ENCODE measurements around the gene CNN3. TPM values are rescaled to one million over a fixed set of nuclear protein-coding genes. Genes with fewer than 3 reads are reported as not detected.

The CNN3 gene
- total and polyA plus RNA-seq, 2 of the 4 experiments (the other 2 are of a cell fraction), result 249 to 552 TPM

GRCh38 chr1:94856868-94857267 lies 70.0 kb downstream of the CNN3 start:
- Histone ChIP-seq H3K27me3 (ENCODE audit: control insufficient read depth, insufficient read depth, low read length) (no peaks in the 10 kb centered on the region), H3K4ac (ENCODE audit: low read depth, low read length) (no peak overlapping the region), H2BK15ac (ENCODE audit: low read depth, low read length) (no peak overlapping the region), H3K18ac (ENCODE audit: low read depth, low read length) (no peak overlapping the region), H3K4me3 (ENCODE audit: insufficient read depth, low read depth, low read length) (no peak overlapping the region), H3K9me3 (ENCODE audit: control insufficient read depth, insufficient read depth, low read length) (no peaks in the 10 kb centered on the region), H3K56ac (ENCODE audit: extremely low read depth, insufficient read depth, low read length) (no peak overlapping the region), H3K9me1 (ENCODE audit: insufficient read depth, low read length) (peaks cover 8% of the 10 kb centered on the region), H2AFZ (replicated peaks; ENCODE audit: low read length, poor library complexity) (no peak overlapping the region), H3K23ac (ENCODE audit: low read depth, low read length) (no peak overlapping the region), H3K27ac (ENCODE audit: insufficient read depth, low read length) (no peak overlapping the region), H3K9ac (ENCODE audit: low read depth, low read length) (no peak overlapping the region), H3K79me1 (ENCODE audit: low read depth in 1 of 2, low read length in 2 of 2) (peaks cover 0 to 11% of the 10 kb centered on the region in 2 experiments; a peak in 2 of 4 replicates), H3K36me3 (ENCODE audit: control insufficient read depth, insufficient read depth, low read length) (no peaks in the 10 kb centered on the region), H3K4me1 (ENCODE audit: control insufficient read depth, insufficient read depth, low read length) (peaks cover 5% of the 10 kb centered on the region), H4K5ac (ENCODE audit: low read depth, low read length) (no peak overlapping the region), H2BK5ac (ENCODE audit: low read depth, low read length, poor library complexity, severe bottlenecking) (no peak overlapping the region), H2BK120ac (ENCODE audit: low read depth, low read length) (no peak overlapping the region), H3K14ac (replicated peaks; ENCODE audit: low read depth, low read length) (no peak overlapping the region), H4K20me1 (ENCODE audit: insufficient read depth, low read length) (no peaks in the 10 kb centered on the region; the same call in 1 of the 2 replicates), H4K91ac (ENCODE audit: insufficient read depth, low read depth, low read length) (no peak overlapping the region), H4K8ac (ENCODE audit: low read depth in 2 of 2, low read length in 2 of 2) (no peak overlapping the region), H3K4me2 (ENCODE audit: low read depth, low read length) (no peak overlapping the region), H2BK20ac (ENCODE audit: low read depth, low read length) (no peak overlapping the region), H2AK9ac (replicated peaks; ENCODE audit: low read depth, low read length, poor library complexity) (no peak overlapping the region), H2AK5ac (ENCODE audit: low read depth, low read length) (no peak overlapping the region)
- TF ChIP-seq MAZ (IDR thresholded peaks at IDR 0.05; ENCODE audit: borderline replicate concordance, low read depth, low read length) (no peak), ELK1 (IDR thresholded peaks at IDR 0.05; ENCODE audit: borderline replicate concordance, low read depth, low read length) (no peak), MXI1 (IDR thresholded peaks at IDR 0.05; ENCODE audit: borderline replicate concordance, low read depth, low read length) (no peak), USF2 (IDR thresholded peaks at IDR 0.05; ENCODE audit: low read depth, low read length) (no peak), FOS (IDR thresholded peaks at IDR 0.05; ENCODE audit: low read depth, low read length) (no peak), SMC3 (IDR thresholded peaks at IDR 0.05; ENCODE audit: low read depth, low read length) (no peak), NFE2L2 (IDR thresholded peaks at IDR 0.05; ENCODE audit: low read depth, low read length) (no peak), RAD21 (IDR thresholded peaks at IDR 0.05; ENCODE audit: low read length) (no peak), RCOR1 (IDR thresholded peaks at IDR 0.05; ENCODE audit: insufficient replicate concordance, low read length) (no peak), CHD1 (IDR thresholded peaks at IDR 0.05; ENCODE audit: low read depth, low read length) (no peak)
- intact Hi-C loops (cut with micrococcal nuclease) (no loop called here), dilution Hi-C loops (cut with HindIII; ENCODE audit: low sequenced_read_pairs, unreplicated experiment) (no loop called here), in situ Hi-C loops (cut with MboI; ENCODE audit: low sequenced_read_pairs) (loop anchor here (5.0 kb wide), 1 partner anchor 50 kb away; no protein-coding TSS in a partner anchor)
- CTCF ChIA-PET, result interaction anchor here (3.6 kb wide), 1 partner anchor 185 kb away, joined by 35 read pairs; no protein-coding TSS in a partner anchor
- BruUV-seq (replicated peaks), result no TSS peak
- 75% methylated on average over 1 of the region's 3 CpGs; no CpG with 5 or more reads in 1 of the 2 experiments for WGBS, 2 experiments (ENCODE audit: extremely low coverage in 2 of 2, insufficient read length in 1 of 2)
- DNase-seq (no peak), ATAC-seq (ENCODE audit: low read depth) (no peak)
- POLR2A ChIA-PET (ENCODE audit: unreplicated experiment), result no interaction called here

Data from IMR-90 (cell line).